CD4-positive, alpha-beta T cell treated with Interleukin-6 for 4 hours (primary cell): Measurements from ENCODE around the gene METTL2B.
"Not testable (repeated sequence)": the region's sequence is repeated elsewhere in the genome, so short reads cannot be mapped to it uniquely, and the experiment has no call there.

ENCODE experiments used
- DNase-seq: peaks from one replicate; pipeline ENCODE4 v3.0.0-alpha.2; 2020; ENCODE audit warnings: mixed read lengths

Gene METTL2B

DNA sequence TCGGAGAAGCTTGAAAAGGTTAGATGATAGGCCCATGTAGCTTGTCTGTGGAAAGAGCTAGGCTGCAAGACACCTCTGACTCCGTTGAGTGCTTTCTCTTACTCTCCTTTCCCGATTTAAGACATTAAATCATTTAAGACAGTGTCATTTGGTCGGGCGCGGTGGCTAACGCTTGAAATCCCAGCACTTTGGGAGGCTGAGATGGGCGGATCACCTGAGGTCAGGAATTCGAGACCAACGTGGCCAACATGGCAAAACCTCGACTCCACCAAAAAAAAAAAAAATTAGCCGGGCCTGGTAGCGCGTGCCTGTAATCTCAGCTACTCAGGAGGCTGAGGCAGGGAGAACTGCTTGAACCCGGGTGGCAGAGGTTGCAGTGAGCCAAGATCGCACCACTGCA, 52.6 kb downstream of the METTL2B start:
- DNase-seq: not testable (repeated sequence)

DNA sequence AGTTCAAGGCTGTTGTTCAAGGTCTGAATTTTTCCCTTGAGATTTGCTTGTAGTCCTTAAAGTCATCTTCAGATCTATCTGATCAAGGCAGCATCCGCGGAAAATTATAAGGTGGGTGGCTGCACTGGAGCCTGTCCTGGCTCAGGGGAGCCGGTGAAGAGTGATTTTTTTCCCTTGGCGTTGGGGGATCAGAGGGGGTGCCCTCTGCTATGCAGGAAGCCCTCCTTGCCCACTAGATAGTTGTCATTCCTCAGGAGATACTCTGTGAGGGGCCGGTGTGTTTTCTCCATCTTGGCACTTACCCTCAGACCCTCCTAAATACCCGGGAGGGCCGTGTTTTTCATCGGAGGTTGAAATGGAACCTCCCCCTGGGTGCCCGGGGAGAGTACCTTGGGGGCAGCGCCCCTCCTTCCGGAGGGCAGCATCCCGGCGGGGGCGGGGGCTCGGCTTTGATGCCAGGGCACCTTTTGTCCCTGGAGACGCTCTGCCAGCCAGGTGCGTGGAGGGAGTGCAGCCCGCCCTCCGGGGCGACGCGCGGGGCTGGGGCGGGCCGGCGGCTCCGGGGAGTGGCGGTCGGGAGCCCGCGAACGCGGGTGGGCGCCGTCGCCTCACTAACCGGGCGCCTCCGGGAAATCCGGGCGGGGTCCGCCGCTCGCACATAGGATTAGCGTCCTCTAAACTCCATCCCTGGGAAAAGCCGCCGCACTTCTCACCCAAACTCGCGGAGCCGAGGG, 53.7 kb downstream of the METTL2B start:
- peak; percentile 56 for DNase-seq

DNA sequence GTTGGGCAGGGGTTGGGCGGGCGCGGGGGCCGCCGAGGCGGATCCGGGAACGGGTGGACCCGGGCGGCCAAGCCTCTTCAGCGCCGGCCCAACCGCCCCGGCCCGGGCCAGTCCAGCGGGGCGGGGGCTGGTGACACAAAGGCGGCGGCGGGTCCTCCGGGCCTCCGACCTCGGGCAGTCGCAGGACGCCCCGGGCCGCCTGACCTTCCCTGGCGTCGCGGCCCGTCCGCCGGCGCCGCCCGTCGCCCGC, 54.2 kb downstream of the METTL2B start:
- DNase-seq: no peak

DNA sequence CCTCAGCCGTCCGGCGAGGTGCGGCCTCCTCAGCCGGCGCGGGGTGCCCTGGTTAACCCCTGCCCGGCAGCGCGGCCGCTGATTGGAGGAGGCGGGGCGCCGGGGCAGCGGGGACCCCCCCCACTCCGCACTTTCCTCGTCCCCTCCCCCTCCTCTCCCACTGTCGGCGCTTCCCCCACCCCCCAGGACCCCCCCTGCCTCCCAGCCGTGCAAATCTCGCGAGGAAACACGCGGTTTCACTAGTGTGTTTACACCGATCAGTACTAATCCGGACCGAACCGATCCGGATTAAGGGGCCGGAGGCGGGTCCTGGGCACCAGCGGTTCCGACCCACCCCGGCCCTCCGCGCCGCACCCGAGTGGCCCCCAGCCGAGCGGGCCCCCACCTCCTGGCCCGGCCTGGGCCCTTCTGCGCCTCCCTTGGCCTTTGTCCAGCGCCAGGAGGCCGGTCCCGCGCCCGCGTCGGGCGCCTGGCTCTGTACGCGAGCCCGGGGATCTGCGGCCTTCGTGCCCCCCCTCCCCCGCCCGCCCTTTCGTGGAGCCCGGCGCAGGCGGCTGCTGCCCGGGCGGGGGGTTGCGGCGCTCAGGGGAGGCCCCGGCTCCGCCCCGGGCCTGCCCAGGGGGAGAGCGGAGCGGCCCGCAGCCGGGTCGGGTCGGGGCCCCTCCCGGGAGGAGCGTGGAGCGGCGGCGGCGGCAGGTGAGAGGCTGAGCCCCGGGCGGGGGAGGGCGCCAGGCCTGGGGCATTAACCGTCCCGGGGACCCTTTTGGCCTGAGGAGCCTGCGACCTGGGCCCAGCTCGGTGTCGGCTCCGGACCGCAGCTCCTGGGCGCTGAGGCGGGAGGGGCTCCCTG, 54.8 kb downstream of the METTL2B start:
- peak; percentile 88 for DNase-seq

DNA sequence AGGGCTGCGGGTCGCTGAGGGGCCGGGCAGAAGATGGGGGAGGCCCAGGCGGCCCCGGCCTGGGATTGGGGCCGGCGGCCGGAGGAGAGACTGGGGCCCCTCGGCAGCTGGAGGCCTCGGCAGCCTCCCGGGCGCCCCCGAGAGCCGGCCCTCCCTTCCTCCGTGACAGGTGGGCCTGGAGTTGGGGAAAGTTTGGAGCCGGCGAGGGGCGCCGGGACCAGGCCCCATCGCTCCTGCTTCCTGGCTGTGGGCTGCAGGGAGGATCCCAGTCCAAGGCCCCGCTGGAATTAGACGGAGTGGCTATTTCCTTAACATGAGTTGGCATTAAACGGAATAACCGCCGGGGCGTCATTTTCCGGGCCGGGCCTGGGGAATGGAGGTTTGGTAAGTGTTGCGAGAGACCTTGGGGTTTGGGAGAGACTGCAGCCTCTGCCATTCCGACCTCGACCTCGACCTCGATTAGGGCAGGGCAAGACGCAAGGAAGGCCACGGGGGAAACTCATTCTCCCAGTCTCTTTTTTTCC, 55.5 kb downstream of the METTL2B start:
- DNase-seq: peak; percentile 29

DNA sequence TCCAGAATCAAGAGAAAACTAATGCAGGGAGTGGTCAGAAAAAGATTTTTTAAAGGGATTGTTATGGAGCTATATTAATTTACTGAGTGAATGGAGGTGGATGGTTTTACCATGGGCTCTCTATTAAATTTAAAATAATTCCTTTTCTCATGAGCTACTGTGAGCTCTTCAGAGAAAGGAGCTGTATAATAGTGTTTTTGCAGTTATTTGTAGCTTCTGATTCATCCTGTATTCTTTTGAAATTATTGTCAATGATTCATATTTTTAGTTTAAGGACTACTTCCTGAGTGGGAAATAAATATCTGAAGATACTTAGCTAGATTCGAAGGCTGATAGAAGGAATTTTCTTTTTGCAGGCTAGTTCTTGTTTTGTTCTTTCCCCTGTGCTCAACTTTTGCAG, 56.4 kb downstream of the METTL2B start:
- DNase-seq: not testable (repeated sequence)

DNA sequence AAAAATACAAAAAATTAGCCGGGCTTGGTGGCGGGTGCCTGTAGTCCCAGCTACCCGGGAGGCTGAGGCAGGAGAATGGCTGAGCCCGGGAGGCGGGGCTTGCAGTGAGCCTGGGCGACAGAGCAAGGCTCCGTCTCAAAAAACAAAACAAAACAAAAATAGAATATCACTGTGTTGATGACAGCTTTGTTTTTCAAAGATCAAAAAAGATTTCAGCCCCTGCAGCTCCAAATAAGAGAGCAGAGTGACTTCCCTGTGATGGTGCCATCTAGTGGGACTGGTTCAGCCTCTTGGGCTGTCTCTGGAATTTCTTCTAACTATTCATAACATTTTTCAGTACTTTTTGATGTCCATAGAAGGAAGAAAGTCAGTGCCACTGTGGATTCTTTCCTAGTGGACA, 60.9 kb downstream of the METTL2B start:
- not testable (repeated sequence) for DNase-seq

DNA sequence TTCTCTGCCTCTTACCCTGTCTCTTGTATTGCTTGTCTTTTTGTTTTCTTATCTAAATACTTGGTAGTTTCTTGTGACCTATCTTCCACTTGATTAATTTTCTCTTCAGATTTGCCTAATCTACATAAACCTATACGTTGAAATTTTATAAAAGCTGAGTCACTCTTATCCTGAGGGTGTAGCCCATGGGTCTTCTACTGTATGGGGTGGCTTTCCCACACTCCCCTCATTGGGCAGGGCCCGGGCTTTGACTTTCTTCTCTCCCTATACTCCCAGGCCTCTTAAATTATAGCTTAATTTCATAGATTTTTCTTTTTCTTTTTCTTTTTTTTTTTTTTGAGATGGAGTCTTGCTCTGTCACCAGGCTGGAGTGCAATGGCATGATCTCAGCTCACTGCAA, 66.0 kb downstream of the METTL2B start:
- not testable (repeated sequence) for DNase-seq

DNA sequence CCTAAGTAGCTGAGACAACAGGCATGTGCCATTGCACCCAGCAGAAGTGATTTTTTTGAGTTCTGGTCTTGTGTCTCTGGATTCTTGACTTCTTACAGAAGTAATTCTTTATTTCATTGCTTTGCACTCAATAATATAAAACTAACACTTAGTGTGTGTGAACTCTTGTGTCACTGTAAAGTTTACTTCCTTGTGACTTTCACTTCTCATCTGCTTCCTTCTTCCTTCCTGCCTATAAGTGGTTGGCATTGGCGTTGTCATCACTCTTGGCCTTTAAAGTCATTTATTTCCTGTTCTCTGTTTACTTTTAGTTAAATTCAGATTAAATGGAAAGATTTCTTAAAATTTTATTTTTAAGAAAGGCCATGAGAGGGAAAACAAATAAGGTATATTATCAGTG, 66.8 kb downstream of the METTL2B start:
- DNase-seq: not testable (repeated sequence)

DNA sequence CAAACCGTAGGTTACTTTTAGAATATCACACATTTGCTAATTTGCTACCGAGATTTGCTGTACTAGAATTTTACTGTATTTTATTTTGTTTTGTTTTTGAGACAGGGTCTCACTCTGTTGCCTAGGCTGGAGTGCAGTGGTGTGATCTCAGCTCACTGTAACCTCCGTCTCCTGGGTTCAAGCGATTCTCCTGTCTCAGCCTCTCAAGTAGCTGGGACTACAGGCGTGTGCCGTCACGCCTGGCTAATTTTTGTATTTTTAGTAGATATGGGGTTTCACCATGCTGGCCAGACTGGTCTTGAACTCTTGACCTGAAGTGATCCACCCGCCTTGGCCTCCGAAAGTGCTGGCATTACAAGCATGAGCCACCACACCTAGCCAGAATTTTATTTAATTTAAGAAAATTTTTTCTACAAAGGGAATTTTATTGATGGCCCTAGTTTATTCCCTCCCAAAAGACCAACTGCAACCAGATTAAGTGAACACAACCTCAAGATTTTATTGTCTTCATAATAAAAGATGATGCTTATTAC, 69.8 kb downstream of the METTL2B start:
- DNase-seq: not testable (repeated sequence)

DNA sequence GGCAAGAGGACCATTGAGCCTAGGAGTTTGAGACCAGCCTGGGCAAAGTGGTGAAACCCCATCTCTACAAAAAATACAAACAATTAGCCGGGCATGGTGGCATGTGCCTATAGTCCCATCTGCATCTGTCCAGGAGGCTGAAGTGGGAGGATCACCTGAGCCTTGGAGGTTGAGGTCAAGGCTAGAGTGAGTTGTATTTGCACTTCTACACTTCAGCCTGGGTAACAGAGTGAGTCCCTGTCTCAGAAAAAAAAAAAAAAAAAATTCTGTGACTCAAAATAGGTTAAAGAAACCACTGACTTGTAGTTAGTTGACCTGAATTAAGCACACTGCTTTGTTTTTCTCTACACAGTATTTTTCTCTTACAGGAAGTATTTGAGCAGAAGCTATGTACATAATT, 74.4 kb downstream of the METTL2B start:
- DNase-seq: no peak

DNA sequence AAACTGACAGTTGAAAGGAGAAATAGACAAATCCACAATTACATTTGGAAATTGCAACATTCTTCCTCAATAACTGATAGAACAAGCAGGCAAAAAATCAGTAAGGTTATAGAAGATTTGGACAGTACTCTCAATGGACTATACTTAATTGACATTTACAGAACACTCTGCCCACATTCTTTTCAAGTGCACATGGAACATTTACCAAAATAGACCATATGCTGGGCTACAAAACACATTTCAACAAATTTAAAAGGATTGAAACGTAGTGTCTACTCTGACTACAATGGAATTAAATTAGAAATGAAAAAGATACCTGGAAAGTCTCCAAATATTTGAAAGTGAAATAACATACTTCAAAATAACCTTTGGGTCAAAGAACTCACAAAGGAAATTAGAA, 77.8 kb downstream of the METTL2B start:
- not testable (repeated sequence) for DNase-seq
